NCI-H1092 (cell line): ENCODE results near the gene EHBP1L1.

ENCODE experiments used
- DNase-seq: peaks from one replicate; lab custom pipeline; 2025; lab: John Stamatoyannopoulos, UW

EHBP1L1 gene

DNA sequence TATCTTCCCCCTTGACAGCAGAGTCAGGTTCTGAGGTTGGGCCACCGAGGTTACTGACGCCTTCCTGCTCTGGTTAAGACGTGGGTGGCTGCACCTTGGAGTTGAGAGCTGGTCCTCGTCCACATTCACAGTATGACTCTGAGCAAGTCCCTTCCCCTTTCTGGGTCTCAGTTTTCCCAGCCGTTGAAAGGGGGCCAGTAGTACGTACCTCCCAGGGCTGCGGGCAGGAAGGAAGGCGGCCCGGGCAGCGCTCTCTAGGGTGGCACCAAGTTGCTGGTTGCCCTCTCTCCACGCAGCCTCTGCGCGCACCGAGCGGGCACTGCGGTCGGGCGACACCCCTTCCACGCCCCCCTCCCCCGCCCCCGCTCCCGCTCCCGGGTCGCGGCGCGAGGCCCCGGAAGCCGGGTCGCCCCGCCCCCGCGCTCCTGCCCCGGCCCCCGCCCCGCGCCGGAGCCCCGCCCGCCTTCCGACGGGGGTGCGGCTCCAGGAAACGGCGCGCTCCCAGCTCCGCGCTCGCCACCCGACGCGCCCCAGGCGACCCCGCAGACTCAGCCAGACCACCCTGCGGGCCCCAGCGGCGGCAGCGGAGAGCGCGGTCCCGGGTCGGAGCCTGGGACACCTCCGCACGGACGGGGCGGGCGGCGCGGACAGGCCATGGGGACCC, at the start of gene EHBP1L1:
Gene EHBP1L1 (plus strand): TSS at position 486 of the 664 bp plus-strand sequence. CDS start 250 bp downstream, outside the sequence.
- no peak for DNase-seq

DNA sequence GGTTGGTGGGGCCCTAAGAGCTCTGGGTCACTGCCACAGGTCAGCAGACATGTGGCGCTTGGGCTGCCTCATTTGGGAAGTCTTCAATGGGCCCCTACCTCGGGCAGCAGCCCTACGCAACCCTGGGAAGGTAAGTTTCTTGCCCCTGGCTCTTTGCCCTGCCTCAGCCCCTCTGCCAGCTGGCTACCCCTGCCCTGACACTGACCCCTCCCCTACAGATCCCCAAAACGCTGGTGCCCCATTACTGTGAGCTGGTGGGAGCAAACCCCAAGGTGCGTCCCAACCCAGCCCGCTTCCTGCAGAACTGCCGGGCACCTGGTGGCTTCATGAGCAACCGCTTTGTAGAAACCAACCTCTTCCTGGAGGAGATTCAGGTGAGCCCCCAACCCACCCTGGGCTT, 49.1 kb upstream of the EHBP1L1 start:
- DNase-seq: no peak

DNA sequence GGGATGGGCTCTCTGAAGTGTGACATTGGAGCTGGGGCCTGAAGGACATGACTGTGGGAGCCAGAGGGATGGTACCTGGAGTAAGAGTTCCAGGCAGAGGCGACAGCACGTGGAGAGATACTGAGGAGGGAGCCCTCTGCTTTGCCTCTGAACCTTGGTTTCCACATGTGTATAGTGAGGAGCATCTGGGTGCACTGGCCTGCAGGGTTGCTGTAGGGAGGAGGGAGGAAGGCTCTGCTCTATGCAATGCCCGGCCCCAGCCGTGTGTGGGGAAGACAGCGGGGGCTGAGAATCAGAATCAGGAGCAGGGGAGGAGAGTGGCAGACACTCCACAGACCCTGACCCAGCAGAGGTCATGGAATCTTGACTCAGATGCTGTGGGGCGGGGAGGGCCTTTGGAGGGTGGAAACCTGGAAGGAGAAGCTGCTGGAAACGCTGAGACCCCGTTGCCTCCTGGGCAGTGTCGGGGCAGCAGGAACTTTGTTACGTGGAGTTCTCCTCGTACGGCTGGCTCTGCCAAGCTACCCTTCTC, 47.0 kb upstream of the EHBP1L1 start:
- DNase-seq: no peak

DNA sequence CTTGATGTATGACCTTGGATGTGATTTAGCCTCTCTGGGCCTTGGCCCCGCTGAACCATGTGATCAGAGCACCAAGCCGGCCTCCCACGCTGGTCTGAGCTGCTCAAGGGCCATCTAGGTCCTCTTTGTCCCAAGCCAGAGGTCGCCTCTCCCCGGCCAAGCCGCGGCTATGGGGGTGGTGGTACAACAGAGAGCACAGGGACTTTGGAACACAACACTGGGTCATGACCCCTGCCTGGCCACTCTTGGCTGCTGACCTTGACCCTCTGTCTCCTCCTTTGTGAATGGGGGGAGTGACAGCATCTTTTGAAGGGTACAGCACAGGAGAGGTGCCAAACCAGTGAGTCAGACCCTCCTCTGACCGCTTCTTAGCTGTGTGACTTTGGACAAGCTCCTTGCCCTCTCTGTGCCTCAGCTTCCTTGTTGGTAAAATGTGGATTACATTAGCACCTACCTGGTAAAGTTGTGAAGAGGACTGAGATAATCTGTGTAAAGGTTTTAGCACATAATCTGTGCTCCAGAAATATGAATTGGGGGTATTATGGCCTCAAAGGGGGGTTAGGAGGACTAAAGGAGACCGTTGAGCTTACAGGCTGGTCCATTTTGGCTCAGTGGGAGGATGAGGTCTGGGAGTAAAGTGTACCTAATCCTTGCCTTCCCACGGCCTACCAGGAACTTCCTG, 46.2 kb upstream of the EHBP1L1 start:
- no peak for DNase-seq

DNA sequence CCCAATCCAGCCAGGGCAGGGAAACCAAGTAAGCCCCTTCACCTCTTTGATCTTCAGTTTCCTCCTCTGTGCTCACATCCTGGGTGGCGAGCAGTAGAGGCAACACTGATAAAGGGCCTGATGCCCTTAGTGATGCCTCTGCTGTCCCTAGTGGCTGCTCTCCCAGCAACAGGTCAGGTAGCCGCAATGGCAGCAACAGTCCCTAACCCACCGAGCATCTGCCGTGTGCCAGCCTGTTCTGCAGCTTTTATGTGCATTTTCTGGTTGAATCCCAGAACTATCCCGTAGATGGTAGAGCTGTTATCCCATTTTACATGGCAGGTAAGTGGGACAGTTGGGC, 45.7 kb upstream of the EHBP1L1 start:
- no peak for DNase-seq

DNA sequence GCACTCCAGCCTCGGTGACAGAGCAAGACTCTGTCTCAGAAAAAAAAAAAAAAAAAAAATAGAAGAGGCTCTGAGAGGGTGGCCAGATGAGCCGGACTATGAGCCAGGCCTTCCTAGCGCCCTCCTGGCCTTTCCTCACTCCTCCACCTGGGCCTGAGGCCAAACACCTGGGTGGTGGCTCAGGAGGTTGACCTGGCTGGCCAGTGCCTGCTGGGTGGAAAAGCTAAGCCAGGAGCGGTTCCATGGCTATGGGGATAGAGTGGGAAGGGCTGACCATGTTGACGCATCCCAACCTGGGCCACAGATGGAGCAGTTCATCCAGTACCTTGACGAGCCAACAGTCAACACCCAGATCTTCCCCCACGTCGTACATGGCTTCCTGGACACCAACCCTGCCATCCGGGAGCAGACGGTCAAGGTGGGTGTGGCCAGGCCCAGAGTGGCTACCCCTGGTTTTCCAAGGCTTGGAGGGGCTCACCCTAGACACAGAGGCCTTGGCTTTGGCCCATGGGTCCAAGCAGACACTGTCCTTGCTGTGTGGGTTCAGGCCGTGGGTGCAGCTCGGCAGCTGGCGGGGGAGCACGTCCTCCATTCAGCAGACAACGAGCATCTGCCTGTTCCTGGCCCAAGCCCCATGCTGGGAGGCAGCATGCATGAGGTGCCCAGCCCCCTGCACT, 43.3 kb upstream of the EHBP1L1 start:
- DNase-seq: no peak

DNA sequence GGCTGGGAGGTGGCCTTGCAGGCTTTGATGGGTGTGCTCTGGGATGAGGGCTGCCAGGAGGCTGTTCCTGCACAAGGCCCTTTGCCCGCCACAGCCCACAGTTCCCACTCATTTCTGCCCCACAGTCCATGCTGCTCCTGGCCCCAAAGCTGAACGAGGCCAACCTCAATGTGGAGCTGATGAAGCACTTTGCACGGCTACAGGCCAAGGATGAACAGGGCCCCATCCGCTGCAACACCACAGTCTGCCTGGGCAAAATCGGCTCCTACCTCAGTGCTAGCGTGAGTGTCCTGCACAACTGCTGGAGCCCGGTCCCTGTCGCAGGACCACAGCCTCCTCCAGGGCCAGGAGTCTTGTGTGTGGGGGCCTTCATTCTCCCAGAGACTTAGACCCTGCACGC, 40.8 kb upstream of the EHBP1L1 start:
- DNase-seq: no peak

DNA sequence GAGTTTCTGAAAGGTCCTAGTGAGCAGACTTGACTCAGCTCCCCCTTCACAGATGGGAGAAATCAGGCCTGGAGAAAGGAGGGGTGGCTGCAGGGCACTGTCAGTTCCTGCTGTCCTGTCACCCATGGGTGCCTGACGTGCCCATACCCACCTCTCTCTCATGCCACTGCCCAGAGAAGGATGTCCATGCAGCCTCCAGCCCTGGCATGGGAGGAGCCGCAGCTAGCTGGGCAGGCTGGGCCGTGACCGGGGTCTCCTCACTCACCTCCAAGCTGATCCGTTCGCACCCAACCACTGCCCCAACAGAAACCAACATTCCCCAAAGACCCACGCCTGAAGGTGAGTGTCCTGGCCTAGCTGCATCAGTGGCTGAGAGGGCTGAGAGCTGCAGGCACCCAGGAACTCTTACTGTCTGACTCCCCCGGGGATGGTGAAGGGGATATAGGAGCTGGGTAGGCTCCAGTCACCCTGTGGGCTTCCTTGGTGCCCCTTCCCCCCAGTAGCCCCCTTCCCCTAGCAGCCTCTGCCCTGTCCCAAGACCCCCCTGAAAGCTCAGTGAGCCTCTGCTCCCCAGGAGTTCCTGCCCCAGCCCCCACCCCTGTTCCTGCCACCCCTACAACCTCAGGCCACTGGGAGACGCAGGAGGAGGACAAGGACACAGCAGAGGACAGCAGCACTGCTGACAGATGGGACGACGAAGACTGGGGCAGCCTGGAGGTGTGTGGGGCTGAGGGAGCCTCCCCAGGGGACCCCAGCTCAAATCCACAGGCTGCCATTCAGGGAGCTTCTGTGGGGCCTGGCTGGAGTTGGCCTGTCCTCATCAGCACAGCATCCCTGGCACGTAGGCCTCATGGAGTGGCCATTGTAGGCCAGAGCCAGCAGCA, 39.2 kb upstream of the EHBP1L1 start:
- DNase-seq: no peak

DNA sequence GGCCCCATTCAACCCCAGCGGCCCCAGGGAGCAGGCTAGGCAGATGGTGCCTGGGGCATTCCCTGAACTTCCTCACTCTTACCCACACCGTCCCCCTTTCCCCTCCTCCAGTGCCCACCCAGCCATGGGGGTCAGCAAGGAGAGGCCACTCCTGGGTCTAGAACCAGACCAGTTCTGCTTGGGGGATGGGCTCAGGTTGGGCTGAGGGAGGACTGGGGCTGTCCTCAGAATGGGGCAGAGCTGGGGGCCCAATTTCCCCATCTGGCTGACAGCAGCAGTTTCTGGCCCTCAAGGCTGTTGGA, 38.6 kb upstream of the EHBP1L1 start:
- DNase-seq: no peak

DNA sequence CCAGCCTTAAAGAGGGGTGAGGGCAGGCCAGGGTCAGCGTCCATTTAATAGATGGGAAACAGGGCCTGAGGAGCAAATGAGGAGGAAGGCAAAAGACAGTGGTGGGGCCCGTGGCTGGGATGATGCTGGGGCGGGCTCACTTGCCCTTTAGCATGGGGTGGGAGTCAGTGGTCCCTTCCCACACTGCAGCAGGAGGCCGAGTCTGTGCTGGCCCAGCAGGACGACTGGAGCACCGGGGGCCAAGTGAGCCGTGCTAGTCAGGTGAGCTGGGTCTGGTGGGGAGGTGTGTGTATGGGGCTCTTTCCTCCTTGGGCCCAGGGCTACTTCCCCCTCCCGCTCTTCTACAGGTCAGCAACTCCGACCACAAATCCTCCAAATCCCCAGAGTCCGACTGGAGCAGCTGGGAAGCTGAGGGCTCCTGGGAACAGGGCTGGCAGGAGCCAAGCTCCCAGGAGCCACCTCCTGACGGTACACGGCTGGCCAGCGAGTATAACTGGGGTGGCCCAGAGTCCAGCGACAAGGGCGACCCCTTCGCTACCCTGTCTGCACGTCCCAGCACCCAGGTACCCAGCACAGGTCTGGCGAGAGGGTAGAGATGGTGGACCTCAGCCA, 38.1 kb upstream of the EHBP1L1 start:
- DNase-seq: no peak

DNA sequence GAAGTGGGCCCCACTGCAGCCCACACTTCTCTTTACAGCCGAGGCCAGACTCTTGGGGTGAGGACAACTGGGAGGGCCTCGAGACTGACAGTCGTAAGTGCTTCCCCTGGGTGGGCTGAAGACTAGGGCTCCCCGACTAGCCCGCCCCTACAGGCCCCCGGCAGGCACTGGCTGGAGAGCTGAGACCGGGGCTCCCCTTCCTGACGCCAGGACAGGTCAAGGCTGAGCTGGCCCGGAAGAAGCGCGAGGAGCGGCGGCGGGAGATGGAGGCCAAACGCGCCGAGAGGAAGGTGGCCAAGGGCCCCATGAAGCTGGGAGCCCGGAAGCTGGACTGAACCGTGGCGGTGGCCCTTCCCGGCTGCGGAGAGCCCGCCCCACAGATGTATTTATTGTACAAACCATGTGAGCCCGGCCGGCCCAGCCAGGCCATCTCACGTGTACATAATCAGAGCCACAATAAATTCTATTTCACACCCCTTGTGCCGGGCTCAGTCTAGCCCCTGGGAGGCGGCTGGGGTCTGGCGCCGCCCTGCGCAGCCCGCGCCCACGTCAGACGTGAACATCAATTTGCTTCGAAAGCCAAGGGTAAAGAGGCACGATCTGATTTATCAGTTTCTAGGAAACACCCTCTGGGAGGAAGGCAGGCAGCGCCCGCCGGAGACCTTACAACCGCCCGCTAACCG, 37.5 kb upstream of the EHBP1L1 start:
- DNase-seq: no peak

DNA sequence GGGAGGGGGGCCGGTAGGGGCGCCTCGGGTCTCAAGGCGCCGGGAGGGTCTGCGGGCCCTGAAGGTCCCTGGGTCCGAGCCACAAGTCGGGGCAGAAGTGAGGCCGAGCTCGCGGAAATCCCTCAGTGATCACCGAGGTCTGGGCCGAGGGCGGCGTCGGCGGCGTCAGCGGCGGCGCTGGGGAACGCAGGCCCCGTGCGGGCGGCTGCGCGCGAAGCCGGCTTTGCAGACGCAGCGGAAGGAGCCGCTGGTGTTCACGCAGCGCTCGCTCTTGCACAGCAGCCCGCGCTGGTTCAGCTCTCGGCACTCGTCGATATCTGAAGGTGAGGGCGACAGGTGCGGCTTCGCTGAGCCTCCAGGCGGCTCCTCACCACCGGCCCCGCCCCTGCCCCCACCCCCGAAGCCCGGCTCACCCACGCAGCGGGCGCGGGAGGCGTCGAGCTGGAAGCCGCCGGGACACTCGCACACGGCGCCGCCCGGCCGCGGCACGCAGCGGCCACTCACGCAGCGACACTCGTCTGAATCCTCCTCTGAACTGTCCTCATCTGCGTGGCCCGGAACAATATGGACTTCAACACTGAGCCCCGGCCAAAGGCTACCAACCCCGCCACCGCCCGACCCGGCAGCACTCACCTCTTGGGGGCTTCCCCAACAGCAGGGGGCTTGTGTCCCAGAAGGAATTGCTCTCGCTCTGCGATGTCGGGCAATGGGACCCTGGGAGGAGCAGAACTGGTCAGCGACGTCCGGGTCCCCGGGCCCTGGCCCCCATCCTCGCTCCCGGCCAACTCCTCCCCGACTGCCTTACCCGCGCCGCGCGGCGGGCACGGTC, 36.7 kb upstream of the EHBP1L1 start:
- DNase-seq: no peak

DNA sequence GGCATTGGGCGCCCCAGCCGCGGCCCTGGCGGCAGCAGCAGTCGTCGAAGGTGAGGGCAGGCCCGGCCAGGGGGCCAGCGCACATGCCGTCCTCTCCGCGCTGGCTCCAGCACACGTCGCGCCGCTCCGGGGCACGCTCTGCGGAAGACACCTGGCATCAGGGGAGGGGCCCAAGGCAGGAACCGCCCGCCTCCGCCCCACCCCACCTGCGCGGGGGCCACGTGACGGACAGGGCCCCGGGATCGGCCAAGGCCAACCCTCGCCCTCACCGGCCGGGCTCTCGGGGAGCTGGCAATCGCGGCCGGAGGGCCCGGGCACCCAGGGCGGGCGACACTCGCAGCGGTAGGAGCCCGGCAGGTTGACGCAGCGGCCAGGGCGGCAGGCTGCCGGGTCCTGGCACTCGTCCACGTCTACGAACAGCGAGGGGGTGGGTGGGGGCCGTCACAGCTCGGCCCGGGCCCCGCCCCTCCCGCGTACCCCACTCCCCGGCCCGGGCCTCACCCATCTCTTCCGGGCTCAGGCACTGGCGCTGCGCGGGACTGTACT, 36.0 kb upstream of the EHBP1L1 start:
- no peak for DNase-seq

DNA sequence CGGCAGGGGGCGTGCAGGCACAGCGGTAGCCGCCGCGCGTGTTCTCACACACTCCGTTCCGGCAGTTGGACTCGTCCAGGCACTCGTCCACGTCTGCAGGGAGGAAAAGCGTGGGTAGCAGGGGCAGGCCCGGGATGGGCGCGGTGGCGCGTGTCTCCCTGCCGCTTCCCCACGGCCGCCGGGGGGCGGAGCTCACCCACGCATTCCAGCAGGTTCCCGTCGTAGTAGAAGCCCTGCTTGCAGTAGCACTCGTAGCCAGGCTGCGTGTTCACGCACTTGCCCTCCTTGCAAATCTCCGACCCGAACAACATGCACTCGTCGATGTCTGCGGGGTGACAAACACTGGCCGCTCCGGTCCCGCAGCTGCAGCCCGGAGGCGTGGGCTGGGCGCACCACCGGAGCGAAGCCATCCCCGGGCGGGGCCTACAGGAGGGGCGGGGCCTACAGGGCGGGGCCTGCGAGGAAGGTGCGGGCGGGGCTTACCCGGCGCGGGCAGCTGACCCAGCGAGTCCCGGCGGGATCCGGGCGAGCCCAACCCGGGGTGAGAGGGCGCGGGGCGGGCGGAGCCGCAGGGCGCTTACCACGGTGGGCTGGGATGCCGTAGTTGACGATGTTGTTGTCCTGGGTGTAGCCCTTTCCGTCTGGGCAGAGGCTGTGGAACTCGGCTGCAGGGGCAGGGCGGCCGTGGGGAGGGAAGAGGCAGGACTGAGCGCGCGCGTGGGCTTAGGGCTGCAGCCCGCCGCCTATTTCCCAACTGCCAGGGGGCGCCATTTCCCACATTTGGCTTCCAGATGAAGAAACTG, 35.4 kb upstream of the EHBP1L1 start:
- peak; percentile 67 for DNase-seq

DNA sequence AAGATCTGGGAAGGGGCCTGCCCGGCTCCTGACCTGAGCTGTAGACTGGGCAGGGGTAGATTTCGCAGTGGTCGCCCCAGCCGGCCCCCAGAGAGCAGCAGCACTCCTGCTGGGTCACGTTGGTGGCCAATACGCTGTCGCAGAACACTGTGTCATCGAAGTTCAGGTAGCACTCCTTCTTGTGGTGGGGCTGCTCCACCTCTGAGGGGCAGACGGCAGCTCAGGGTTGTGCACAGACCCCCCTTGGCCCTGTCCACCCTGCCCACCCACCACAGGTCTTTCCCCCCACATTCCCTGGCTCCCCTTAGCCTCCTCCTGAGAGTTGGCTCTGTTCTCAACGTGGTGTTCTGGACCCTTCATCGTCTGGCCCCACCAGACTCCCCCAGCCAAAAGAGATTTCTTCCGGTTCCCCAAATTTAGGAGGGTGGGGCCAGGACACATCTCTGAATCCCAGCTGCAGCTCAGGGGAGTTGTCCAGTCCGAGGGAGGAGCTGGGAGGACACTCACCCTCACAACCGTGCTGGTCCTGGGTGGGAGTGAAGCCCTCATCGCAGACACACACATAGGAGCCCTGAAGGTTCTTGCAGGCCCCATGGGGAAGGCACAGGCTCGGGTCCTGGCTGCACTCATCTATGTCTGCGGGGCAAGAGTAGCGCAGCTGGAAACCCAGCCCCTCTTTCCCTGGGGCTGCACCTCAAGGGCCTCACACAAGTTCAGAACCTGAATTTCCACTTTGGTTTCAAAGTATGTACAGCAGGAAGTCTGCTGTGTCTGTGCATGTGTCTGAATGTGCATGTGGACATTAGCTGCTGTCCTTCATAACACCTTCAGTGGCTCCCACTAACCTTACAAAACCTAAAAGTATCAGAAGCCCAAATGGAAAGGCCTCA, 34.5 kb upstream of the EHBP1L1 start:
- DNase-seq: no peak

DNA sequence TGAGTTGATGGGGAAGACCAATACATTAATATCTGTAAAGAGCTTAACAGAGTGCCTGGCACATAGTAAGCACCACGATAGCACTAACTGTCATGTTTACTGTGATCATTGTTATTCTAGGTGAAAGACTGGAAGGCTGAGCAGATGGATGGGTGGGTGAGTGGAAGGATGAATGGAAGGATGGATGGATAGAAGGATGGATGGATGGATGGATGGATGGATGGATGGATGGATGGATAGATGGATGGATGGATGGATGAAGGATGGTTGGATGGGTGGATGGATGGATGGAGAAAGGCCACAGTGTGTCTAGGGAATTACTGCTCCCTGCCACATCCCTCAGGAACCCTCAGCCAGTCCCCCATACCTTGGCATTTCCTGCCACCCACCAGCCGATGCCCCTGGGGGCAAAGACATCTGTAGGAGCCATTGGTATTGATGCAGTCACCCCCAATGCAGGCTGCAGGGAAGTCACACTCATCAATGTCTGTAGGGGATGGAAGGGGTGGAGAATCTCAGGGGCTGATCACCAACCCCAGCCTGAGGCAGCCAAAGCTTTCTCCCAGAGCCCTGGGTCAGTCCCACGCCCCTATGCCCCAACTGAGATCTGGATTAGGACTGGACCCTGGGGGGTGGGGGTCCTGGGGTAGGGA, 33.0 kb upstream of the EHBP1L1 start:
- DNase-seq: no peak

DNA sequence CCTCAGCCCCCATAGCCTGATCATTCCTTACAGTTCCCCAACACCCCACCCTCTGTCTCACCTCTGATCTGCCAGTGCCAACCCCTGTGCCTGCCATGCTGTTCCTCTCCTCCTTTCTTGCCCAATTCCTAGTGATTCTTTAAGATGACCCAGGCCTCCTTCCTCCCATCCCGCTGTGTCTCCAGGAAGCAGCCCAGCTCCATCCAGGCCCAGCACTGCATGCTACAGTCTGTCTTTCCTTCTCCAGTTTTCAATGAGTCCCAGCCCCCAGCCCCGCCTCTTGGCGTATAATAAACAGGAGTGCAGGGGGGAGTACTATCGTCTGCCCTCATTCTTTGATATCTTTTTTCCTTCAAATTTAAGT, 30.0 kb upstream of the EHBP1L1 start:
- DNase-seq: no peak
